ENCODE results near the gene CAPZA1. TPM values are rescaled to one million over a fixed set of nuclear protein-coding genes. Genes with fewer than 3 reads are reported as not detected.
A peak's percentile ranks its signal among the peaks of the same experiment; 100 is the strongest.
"Not testable (repeated sequence)": the region's sequence is repeated elsewhere in the genome, so short reads cannot be mapped to it uniquely, and the experiment has no call there.

Gene CAPZA1
- total RNA-seq, 1 experiment from 2014 or later = 265 TPM

DNA sequence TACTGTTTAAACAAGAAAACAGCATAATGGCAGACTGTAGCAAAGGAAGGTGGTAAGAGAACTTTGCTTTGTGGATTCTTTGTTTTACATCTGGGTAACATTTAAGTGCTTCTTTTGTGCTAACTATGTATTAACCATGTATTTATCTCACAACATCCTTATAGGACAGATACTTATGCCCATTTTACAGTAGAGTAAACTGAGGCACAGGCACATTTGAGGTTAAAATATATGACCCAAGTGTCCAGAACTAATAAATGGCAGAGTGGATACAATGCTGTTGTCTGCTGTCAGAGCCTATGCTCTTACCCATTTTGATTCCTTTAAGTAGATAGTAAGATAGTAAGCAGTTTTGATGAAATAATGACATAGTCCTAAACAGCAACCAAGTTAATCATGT lies 7.3 kb downstream of the CAPZA1 start:
- DNase-seq (ENCODE audit: low read depth) = no peak

GRCh38 chr1:112628516-112628915 lies 8.9 kb downstream of the CAPZA1 start:
- DNase-seq (ENCODE audit: low read depth) = no peak

DNA sequence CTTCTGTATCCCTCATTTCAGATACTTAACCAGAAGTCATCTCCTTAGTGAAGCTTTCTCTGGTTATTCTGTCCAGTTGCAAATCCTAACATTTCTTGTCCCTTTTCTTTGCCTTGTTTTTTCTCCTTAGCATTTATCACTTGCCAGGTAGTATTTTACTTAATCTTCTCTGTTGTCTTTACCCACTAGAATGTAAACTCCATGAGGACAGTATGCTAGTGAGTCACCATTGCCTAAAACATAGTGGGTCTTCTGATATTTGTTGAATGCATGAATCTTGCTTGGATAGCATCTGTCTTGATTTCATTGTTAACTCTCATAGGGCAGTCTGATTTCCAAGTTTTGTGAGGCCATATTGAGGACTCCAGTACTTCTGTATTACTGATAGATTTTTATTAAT lies 9.6 kb downstream of the CAPZA1 start:
- DNase-seq (ENCODE audit: low read depth) = no peak

DNA sequence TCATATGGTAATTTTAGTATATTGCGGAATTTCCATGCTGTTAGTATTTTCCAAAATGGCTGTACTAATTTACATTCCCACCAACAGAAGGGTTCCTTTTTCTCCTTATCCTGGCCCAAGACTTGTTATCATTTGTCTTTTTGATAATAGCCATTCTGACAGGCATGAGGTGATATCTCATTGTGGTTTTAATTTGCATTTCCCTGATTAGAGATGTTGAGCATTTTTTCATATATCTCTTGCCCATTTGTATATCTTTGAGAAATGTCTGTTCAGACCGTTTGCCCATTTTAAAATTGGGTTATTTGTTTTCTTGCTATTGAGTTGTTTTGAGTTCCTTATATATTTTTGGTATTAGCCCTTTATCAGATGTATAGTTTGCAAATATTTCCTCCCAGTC lies 14.0 kb downstream of the CAPZA1 start:
- no peak for DNase-seq (ENCODE audit: low read depth)

DNA sequence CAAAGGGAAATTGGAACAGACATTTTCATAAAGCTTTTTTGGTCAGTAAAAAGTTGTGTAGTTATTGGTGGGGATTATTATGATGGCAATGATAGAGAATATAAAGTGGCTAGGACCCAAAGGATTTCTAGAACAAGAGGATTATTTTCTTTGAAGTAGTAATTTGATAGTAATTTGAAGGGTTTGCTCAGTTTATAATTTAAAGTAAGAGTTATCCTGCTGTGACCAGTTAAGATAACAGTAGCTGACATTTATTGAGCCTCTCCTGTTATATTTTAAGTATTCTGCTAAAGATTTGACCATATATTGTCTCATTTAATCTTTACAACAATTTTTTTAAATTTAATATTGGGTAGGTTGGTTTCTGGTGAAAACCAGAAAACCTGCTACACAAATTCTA lies 14.7 kb downstream of the CAPZA1 start:
- DNase-seq (ENCODE audit: low read depth) = no peak

GRCh38 chr1:112636056-112636455 lies 16.4 kb downstream of the CAPZA1 start:
- DNase-seq (ENCODE audit: low read depth) = no peak

DNA sequence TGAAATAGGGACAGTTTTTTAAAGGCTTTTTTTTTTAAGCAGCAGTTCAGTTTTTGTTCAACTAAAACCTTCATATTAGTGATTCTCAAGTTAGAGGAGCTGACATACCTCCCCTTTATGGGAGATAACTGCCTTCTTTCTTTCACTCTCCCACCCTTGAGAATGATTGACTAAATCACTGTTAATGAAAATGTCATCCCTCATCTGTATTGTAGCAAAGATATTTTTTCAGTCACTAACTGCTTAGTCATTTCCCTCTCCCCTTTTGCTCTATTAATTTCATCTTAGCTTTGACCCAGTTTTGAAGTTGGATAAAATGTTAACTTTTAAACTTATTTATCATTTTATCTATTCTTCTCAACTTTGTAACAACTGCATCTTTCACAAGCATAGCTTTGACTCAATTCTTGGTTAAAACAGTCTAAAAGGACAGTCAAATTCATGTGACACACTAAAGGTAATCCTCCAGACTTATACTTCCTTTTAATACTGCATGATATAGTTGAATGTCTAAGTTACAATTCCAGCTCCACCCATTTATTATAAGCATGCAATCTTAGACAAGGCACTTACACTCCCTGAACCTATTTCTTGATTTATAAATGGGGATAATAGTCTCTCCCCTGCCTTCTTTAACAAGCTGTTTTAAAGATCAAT lies 17.1 kb downstream of the CAPZA1 start:
- DNase-seq (ENCODE audit: low read depth) = no peak

GRCh38 chr1:112637254-112638109 lies 17.9 kb downstream of the CAPZA1 start:
- peak; percentile 11 for DNase-seq (ENCODE audit: low read depth)

DNA sequence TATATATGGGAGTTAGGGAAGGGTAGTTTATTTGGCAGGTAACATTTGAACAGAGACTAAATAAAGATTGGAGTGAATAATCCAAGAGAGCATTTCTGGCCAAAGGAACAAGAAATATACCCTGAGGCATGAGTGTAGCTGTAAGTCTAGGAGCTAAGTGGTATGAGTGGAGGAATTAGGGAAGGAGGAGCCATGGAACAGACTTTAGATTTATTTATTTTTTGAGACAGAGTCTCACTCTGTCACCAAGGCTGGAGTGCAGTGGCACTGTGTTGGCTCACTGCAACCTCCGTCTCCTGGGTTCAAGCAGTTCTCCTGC lies 18.4 kb downstream of the CAPZA1 start:
- DNase-seq (ENCODE audit: low read depth) = peak; percentile 44

DNA sequence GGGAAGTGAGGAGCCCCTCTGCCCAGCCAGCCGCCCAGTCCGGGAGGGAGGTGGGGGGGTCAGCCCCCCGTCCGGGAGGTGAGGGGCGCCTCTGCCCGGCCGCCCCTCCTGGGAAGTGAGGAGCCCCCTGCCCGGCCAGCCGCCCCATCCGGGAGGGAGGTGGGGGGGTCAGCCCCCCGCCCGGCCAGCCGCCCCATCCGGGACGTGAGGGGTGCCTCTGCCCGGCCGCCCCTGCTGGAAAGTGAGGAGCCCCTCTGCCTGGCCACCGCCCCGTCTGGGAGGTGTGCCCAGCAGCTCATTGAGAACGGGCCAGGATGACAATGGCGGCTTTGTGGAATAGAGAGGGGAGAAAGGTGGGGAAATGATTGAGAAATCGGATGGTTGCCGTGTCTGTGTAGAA lies 20.8 kb downstream of the CAPZA1 start:
- DNase-seq (ENCODE audit: low read depth) = not testable (repeated sequence)

GRCh38 chr1:112643080-112643479 lies 23.4 kb downstream of the CAPZA1 start:
- DNase-seq (ENCODE audit: low read depth) = no peak

DNA sequence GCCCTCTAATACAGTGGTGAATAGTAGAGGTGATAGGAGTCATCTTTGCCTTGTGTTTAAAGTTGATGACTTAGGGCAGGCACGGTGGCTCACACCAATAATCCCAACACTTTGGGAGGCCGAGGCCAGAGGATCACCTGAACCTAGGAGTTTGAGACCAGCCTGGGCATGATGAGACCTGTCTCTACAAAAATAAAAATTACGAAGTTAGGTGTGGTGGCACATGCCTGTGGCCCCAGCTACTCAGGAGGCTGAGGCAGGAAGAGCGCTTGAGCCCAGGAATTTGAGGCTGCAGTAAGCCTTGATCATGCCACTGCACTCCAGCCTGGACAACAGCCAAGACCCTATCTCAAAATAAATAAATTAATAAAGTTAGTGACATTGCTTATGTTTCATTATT lies 26.6 kb downstream of the CAPZA1 start:
- no peak for DNase-seq (ENCODE audit: low read depth)

DNA sequence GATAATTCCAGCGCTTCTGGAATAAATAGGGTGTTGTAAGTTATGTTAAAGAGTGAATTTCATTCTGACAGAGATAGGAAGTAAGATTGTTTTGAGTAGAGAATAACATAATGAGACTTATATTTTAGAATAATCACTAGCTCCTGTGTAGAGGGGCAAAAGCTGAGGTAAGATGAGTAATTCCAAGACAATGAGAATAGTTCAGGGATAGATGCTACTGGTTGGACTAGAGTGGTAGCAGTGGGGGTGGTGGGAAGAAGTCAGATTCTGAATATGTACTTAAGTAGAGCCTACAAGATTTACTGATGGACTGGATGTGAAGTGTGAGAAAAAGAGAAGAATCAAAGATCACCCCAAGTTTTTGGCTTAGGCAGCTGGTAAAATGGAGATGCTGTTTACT lies 31.6 kb downstream of the CAPZA1 start:
- DNase-seq (ENCODE audit: low read depth) = no peak

DNA sequence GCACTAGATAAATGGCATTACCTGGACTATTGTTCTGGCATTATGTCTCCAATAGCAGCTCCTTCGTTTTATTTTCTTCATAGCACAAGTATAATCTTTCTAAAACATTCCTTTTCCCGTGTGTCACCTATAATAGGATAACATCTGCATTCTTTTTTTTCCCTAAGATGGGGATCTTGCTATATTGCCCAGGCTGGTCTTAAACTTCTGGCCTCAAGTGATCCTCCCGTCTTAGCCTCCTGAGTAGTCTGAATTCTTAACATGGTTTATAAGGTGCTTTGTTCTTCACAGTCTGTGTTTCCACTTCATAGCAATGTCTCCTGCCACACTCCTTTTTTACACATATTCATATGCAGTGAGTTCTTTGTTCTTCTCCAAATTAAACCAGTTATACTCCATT lies 46.2 kb downstream of the CAPZA1 start:
- DNase-seq (ENCODE audit: low read depth) = no peak

- no peak for DNase-seq (ENCODE audit: low read depth)
Measured at GRCh38 chr1:112666946-112667345, 47.3 kb downstream of the CAPZA1 start.

DNA sequence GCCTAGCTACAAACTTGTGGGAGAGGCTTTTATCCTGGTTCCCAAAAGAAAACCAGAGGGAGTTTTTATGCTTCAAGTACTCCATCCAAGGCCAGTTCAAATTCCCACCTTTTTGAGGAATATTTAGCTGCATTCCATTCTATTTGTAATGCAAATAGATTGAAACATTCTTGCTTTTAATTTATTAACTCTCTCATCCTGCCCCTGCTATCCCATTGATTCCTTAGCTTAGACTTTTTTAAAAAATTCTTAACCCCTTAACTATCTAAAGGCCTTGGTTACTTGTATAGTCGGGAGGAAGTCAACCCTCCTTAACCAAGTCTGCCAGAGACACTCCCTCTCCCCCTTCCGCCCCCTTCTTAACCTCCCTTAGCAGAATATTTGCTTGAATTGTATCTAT lies 52.4 kb downstream of the CAPZA1 start:
- no peak for DNase-seq (ENCODE audit: low read depth)

GRCh38 chr1:112672842-112673241 lies 53.2 kb downstream of the CAPZA1 start:
- DNase-seq (ENCODE audit: low read depth) = no peak

- peak; percentile 56 for DNase-seq (ENCODE audit: low read depth)
Measured at GRCh38 chr1:112673592-112674439, 54.2 kb downstream of the CAPZA1 start.

DNA sequence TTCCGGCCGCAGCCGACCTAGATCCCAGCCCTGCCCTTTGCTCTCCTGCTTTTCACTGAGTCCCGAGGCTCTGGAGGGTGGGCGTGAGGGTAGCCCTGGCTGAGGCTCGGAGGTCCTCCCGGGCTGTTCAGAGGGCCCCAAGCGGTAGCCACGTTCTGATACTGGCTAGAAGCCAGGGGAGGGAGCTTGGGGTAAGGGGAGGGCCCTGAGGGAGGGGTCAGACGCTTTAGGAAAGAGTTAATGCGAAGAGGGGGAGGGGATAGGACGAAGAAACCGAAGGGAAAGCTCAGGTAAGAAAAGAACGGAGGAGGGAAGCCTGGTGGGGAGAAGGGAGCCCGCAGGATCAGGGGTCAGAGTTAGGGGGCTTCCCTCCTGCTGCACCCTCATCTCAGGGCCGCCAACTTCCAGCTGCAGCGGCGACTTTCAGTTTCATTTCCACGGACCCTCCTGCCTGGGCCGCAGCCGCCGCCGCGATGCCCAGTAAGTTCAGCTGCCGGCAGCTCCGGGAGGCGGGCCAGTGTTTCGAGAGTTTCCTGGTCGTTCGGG lies 54.9 kb downstream of the CAPZA1 start, which contains the start of gene MOV10:
TSS of gene MOV10 (plus strand) at position 220 of the 546 bp plus-strand sequence. CDS start at position 474, 254 bp downstream.
- DNase-seq (ENCODE audit: low read depth) = peak; percentile 79

GRCh38 chr1:112674986-112675727 lies 55.5 kb downstream of the CAPZA1 start:
- peak; percentile 14 for DNase-seq (ENCODE audit: low read depth)

DNA sequence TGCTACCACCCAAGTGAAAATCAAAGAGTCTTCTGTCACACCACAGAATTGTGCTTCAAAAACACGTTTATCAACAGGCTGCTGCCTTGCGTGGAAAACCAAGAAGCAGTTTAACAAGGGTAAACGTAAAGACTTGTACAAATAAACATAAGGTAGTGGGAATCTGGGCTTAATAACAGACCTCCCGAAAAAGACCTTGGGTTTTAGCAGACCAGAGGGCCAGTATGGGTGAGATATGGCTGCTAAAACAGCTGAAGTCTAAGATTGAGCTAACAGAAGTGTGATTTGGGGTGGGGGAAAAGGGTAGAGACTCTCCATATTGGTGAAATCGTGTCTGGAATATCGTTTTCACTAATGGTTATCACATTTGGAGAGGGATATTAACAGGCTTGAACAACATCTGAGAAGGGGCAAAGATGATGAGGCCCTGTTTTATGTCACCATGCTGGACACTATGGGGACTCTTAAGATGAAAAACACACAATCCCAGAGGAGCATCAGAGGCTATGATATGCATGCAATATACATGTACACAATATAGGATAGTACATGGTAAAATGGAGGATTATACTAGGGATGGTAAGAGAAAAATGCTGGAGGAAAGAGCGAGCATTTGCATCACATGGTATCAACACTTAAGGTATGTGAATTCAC lies 56.2 kb downstream of the CAPZA1 start:
- DNase-seq (ENCODE audit: low read depth) = no peak

All from RPMI7951 (cell line).